Stimulated activated CD4-positive, alpha-beta T cell treated with anti-CD3 and anti-CD28 coated beads, TNF-alpha, amount 100 ng/mL, for 4 hours (primary cell): ENCODE data around the gene NR3C2.
"Not testable (repeated sequence)": the region's sequence is repeated elsewhere in the genome, so short reads cannot be mapped to it uniquely, and the experiment has no call there.

Experiments
- DNase-seq, 3 experiments: peaks; one replicate each; pipeline ENCODE4 v3.0.0-alpha.2; 2020; ENCODE audit warnings: low read depth in 3 of 3

Gene NR3C2

DNA sequence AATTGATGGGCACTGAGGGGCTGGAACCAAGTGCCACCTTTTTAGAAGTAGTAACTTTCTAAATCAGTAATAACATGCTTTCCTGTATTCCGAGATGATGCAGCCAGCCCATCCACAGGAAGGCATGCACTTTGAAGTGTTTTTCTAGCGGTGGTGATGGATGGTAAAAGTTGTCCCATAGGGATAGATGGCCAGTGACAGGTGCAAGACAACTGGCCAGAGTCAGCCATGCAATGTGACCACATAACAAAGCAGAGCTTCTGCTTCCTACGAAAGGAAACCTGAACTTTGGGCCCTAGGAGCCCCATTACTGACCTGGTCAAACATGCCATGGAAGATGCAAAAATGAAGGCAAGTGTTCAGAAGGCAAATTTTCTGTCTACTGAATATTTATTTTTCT, 72.3 kb downstream of the NR3C2 start:
- DNase-seq = no peak

DNA sequence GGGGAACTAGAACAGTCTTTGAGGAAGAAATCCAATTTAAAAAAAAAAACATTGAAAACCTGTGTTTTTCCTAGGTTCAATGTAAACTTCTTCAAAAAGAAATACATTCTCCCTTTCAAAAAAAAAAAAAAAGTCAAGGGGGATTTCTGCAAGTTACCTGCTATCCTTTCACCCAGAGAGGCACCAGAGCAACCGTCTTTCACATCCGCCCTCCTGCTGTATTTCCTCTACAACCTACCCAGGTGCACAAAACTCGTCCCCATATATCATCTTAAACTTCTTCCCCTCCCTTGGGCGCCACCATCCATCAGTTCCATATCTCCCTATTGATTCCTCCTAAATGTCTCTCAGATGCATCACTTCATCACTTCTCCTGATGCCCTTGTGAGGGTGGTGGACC, 74.5 kb downstream of the NR3C2 start:
- no peak for DNase-seq

DNA sequence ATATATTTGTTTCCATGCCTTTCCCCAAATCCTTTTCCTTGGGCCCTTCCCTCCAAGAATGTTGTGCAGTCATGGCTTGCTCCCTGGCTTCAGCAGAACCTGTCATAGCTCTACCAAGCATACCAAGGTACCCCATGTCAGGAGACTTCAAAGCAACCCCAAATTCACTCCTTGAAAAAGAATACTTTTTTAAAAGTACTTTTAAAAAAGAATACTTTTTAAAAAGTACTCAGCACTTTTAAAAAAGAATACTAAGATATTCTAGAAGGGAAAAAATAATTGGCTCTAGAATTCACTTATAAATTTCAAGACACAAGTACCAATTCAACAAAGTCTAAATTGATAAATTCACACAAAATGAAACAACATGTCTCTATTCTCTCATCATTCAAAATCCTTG, 76.0 kb downstream of the NR3C2 start:
- no peak for DNase-seq

DNA sequence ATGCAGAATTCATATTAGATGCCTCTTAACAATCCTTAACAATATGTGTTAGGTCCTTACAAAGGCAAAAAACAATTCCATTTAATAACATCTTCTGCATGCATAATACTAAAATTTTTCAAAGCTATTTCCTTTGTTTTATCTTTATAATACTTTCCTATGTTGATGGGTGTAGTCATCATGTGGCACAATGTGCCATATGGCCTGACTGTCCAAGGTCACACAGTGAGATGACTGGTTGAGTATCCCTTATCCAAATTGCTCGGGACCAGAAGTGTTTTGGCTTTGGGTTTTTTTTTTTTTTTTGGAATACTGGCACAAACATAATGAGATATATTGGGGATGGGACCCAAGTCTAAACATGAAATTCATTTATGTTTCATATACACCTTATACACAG, 77.7 kb downstream of the NR3C2 start:
- no peak for DNase-seq

DNA sequence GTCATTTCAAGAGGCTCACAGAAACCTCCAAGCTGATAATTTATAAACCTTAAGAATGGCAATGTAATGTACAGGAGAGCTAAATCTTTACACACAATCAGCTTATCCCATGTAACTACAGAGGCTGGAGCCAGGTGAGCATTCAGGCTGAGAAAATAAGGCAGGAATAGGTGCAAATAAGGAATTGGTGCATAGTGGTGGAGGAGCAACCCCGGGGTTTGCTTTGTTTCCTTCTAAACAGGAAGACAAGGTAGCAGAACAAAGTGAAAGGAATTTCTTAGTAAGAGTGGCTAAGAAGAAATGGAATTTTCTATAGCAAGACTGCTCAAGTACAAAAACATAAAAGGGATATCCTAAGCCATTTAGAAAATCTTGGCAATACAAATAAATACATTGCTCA, 82.4 kb downstream of the NR3C2 start:
- no peak for DNase-seq

DNA sequence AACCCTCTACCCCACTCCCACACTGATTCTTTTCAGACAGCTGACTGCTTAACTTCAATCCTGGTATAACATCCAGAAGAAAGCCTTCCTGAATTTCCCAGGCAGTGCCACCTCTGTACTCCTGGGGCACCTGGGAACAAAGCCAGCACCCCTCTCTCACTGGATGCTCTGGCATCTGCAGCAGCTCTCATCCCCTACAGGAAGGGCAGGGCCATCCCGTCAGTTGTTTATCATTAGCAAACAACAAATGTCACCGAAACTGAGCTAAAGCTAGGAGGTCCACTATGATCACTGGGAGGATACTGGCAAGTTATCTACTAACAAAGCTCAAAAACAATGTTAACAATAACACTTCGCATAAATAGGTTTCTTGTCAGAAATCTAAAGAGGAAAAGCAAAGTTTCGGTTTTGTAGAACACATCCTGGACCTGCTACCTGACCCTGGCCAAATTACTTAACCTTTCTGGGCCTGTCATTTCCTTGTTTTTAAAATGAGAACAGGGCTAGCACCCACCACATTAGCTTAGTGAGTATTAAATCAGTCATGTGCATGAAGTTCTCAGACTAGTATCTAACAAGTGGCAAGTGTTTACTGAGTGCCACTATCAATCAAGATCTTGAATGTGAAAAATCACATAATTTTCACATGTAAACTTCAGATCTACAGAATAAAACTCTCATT, 86.6 kb downstream of the NR3C2 start:
- no peak for DNase-seq

DNA sequence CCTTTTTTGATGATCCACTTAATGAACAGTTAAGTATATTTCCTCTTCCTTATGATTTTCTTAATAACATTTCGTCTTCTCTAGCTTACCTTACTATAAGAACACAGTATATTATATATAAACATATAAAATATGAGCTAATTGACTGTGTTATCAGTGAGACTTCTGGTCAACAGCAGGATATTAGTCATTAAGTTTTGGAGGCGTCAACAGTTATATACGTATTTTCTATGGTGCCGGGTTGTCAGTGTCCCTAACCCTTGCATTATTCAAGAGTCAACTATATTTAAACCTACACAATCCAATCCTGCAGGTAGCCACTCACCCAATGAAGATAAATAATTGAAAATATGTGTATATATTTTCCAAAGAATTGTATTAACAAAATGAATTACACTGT, 88.0 kb downstream of the NR3C2 start:
- no peak for DNase-seq

DNA sequence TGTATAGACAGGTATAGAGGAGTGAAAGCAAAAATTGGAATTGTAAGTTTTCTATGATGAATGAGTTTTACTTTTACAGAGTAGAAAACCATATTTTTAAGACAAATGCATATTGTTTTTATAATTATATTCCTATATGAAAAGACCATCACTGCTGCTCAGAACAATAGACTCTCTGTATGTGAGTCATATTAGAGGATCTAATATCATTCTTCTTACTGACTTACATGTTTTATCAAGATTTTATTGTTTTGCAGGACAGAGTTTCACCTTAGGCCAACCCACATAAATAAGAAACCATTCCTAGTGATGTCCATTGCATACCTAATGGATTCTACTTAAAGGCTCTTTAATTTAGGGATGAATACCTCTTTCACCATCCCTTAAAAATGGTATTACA, 88.6 kb downstream of the NR3C2 start:
- no peak for DNase-seq

DNA sequence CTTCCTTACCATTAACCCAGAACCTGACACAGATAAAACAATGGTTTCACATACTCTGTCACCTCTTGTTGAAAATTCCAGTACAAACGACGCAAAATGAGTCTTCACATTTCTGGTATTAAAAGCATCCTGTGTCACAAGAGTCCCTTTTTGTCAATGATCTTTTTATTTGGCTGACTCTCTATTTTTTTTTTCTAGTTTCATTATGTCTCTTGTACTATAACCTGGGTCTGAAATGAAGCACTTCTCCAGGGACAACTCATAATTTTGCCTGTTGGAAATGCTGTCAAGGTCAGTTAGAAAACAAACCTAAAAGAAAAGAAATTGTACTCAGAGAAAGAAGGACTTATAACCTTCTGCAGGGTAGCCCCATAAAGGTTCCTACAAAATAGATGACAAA, 93.1 kb downstream of the NR3C2 start:
- no peak for DNase-seq

DNA sequence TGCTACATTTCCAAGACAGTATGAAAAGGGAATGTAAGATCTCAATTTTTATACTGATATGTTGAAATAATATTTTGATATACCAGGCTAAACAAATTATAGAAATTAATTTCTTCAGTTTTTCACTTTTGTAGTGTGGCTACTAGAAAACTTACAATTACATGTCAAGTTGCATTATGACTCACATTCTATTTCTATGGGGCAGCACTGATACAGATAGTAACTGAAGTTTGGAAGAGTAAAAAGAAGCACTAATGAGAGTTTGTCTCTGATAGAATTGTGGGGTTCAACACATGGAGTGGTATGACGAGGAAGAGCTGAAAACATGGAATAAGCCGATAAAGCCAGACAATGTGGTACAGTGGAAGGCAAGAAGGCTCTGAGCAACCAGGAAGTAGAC, 95.6 kb downstream of the NR3C2 start:
- DNase-seq = no peak

DNA sequence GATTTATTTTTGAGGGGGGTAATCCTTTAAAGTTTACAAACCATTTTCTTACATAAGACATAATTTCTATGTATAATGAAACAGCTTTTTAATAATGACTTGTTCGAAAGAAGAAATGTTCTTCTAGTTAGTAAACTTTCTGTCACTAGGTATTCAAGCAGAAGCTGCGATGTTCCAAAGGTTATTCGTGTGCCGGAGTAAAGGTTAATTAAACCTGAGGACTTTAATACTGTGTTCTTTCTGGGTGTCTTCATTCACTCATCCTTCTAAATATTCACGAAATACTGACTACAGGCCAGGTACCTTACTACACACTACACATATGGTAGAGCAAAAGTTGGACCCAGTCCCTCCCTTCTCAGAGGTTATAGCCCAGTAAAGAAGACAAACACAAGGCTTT, 96.7 kb downstream of the NR3C2 start:
- no peak for DNase-seq

DNA sequence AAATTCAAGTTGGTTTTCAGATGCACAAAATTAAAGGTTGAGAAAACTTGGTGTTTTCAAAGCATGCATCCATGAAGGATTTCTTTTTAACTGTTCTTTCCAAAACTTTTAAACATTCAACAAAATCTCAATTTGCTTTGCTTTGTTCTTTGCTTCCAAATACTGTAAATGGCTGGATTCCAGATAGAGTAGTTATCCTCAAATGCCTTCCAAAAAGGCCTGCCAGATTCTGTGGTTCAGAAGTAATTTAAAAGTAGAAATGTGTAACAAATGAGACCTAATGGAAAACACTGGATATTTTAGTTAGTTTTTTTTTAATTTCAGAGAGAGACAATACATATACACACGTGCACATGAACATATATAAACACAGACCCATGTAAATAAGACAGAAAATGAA, 97.3 kb downstream of the NR3C2 start:
- no peak for DNase-seq

DNA sequence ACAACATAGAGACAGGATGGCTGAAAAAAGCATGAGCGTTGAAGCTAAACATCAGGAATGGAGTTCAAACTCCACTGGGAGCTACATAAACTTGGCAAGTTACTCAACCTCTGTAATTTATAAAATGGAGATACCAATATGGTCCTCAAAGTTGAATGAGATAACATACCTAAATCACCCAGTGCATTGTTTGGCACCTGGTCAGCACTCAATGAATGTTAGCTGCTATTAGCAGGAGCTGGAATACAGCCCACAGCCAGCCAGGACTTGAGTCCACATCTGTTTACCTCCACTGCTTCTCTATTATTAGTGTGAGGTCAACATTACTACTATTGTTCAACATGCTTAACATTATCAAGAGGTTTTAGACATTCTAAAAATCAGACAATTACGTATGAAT, 97.9 kb downstream of the NR3C2 start:
- no peak for DNase-seq

DNA sequence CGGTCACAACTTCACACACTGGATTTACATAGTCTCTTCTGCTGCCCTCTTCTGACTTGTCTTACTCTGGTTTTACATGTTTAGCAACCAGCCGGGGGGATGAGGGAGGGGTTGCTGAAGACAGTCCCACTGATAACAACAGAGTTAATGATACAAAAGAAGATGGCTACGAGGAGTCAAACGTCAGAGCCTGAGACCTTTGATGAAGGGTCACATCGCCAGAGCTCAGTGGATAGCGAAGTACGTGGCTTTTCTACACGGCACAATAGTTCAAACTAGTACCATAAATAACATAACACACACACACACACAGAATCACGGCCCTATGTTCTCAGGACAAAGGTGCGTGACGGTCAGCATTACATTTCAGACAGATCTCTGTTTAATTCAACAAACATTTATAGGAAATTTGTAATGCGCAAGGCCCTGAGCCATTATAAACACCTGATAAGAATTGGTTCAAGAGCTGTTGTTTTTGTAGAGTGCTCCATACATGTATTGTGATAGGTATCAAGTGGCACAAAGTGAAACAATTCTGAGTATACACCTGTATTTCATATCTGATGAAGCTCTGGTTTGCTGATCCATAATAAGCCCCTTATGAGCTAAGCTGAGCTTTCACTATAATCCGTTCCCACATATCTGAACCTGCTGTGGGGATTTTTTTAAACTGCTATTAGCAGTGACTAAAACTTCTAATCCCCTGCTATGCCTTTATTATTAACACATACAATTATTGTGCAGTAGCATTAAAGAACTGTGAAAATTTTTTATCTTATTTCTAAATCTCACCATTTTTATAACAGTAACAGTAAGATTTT, 100.0 kb downstream of the NR3C2 start:
- DNase-seq = no peak

DNA sequence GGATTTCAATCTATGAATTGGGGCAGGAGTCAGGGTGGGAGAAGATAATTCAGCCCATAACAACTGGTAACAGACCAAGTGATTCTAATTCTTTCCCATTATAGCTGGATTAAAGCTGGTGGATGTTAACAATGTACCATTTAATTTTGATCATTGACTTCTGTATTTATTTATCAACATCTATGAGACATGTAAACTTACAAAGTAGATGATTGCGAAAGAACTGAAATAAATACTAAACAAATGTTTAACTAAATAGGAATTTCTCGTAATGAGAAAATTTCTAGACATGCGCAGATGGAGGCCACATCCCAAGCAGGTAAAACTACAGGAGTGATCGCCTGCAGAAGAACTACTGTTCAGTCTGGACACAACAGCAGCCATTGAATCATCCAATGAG, 107.1 kb downstream of the NR3C2 start:
- no peak for DNase-seq

DNA sequence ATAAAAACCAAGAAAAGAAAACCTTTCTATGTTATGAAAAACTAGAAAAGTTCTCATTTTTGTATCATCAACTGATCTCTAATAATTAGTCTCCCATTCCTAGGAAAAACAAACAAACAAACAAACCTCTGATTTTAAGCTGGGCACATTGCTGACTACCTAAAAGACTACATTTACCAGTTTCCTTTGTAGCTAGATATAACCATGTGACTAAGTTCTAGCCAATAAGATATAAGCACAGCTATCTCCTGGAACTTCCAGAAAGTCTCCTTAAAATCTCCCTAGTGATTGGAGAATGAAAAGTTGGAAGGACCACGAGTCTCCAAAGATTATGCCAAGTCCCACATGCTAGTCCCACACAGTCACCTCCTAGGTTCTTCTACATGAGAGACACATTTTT, 108.9 kb downstream of the NR3C2 start:
- no peak for DNase-seq

DNA sequence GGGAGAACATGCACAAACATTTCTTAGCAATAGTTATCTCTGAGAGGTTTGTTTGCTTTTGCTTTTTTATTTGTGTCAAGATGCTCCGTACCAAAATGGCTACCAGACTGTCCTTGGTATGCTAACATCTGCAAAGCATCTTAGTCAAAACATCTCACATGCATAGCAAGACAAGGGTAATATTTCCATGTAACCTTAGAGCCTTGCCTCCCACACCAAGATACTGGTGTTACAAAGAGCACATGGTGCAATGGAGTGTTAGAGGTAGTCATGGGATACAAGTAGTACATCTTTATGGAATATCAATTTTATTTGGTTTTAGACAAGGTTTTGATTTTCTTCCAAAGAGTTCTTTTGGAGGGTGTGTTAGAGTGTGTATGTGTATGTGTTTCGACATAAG, 109.7 kb downstream of the NR3C2 start:
- DNase-seq = no peak

DNA sequence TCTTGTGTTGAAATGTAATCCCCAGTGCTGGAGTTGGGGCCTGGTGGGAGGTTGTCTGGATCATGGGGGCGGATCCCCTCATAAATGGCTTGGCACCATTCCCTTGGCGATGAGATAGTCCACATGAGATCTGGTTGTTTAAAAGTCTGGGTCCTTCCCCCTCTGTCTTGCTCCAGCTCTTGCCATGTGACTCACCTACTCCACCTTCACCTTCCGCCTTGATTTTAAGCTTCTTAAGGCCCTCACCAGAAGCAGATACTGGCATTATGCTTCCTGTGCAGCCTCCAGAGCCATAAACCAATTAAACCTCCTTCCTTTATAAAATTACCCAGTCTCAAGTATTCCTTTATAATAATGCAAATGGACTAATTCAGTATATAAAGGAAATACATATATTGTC, 111.5 kb downstream of the NR3C2 start:
- no peak for DNase-seq

DNA sequence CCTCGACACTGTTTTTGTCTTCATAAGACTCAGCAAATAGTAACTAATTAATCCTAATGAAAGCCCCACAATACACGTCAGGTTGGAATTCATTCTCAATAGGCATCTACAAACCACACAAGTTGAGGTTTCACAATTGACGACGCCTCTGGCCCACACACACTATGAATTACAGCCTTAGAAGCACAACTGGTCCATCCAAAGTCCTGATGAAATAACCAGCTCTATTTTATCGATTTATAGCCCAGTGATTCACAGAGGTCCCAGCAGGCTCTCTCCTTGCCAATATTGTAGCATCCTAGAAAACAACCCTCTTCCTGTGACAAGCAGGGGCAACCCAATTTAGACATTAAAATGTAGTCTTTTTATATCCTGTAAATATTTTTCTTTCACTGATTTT, 112.1 kb downstream of the NR3C2 start:
- no peak for DNase-seq

DNA sequence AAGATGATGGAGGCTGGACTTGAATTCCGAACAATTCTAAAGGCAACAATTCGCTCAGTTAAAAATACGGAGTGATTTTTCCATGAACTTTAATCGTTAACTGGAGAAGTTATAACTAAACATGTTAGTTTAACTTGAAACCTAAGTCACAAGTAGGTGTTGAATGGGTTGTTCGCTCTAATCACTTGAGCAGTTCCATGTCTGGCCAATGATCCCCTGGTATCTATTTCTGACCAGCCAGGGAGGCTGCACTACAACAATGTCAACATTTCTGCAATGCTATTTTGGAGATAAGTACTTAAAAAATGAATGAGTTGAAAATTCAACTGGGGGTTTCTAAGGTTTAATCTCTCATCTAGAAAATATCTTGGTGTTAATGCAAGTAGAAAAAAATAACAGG, 112.5 kb downstream of the NR3C2 start:
- no peak for DNase-seq

DNA sequence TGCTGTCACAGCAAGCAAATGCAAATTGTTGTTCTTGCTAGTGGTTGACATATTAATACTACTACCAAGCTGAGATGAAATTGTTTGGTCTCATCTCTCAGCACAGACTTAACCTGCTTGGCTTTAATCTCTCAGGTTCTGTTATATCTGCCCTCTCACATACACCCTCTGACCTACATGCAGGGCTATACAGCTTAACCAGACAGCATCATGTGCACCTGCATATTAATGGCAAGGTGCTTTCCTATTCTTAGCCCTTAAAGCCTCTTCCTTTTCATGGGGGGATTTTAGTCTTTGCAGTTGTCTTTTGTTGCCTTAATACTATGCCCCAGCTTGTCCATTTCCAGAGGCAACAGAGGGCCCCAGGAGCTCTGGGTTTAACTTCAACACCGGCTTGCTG, 114.5 kb downstream of the NR3C2 start:
- no peak for DNase-seq

DNA sequence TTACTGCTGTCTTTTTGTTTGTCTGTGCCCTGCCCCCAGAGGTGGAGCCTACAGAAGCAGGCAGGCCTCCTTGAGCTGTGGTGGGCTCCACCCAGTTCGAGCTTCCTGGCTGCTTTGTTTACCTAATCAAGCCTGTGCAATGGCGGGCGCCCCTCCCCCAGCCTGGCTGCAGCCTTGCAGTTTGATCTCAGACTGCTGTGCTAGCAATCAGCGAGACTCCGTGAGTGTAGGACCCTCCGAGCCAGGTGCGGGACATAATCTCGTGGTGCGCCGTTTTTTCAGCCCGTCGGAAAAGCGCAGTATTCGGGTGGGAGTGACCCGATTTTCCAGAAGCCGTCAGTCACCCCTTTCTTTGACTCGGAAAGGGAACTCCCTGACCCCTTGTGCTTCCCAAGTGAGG, 118.9 kb downstream of the NR3C2 start:
- DNase-seq = not testable (repeated sequence)

DNA sequence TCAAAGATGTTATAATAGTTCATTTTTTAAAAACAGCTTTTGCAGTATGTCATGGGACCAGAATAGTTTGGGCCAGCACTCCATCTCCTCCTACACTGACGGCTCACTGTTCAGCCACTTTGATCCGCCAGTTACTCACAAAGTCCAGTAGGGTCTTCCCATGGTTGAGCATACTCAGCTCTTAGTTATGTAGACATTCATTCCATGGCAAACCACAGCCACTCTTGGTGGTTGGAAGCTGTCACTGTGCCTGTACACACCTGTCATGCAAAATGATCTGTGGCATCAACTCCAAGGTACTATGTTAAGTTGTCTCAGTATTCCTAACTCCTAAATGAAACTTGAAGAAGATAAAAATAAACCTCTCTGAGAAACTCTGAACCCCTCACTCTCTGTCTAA, 127.2 kb downstream of the NR3C2 start:
- no peak for DNase-seq
